Keratinocyte (primary cell): Measurements from ENCODE around the gene PUS7L. TPM values are rescaled to one million over a fixed set of nuclear protein-coding genes. Genes with fewer than 3 reads are reported as not detected.

Experiments used
- DNase-seq: peaks from one replicate; pipeline ENCODE4 v3.0.0-alpha.2; 2011; ENCODE audit warnings: low read depth, missing footprints, low spot score
- FAIRE-seq: peaks from 2 replicates; lab custom pipeline; 2011; peaks lifted over from hg19 to GRCh38; lab: Jason Lieb, UNC
- H2AFZ ChIP-seq: 2 replicates; pipeline ENCODE4 v1.6.0; 2012; ENCODE audit warnings: low read length, control low read depth, inconsistent platforms; ENCODE audit not compliant: control insufficient read depth
- H3K27ac ChIP-seq: 2 replicates; pipeline ENCODE4 v1.5.1; 2011; ENCODE audit warnings: low read length; ENCODE audit not compliant: control insufficient read depth, insufficient read depth
- H3K27me3 ChIP-seq: 3 replicates; pipeline ENCODE4 v1.6.0; 2011; ENCODE audit warnings: low read length; ENCODE audit not compliant: control insufficient read depth, insufficient read depth; ENCODE audit errors: extremely low read depth
- H3K36me3 ChIP-seq, 2 experiments: 2 replicates in 1 of 2; 3 replicates in 1 of 2; pipeline ENCODE4 v1.5.1; 2011; ENCODE audit warnings: low read length in 2 of 2, mild to moderate bottlenecking in 1 of 2; ENCODE audit not compliant: control insufficient read depth in 2 of 2, insufficient read depth in 2 of 2; ENCODE audit errors: extremely low read depth in 1 of 2
- H3K4me1 ChIP-seq: 3 replicates; pipeline ENCODE4 v1.5.1; 2011; ENCODE audit warnings: low read length; ENCODE audit not compliant: control insufficient read depth, insufficient read depth; ENCODE audit errors: extremely low read depth
- H3K4me2 ChIP-seq: 3 replicates; pipeline ENCODE4 v1.6.0; 2011; ENCODE audit warnings: low read depth, low read length; ENCODE audit not compliant: control insufficient read depth, insufficient read depth; ENCODE audit errors: extremely low read depth
- H3K4me3 ChIP-seq, 3 experiments: fragments of 200-600 bp in 1 of 3; sonication (generic) in 1 of 3; 2 replicates in 2 of 3; 3 replicates in 1 of 3; pipeline ENCODE4 v1.5.1; 2011 to 2016; ENCODE audit warnings: low read length in 3 of 3, mild to moderate bottlenecking in 3 of 3, control low read depth in 2 of 3, inconsistent platforms in 1 of 3, low read depth in 1 of 3, mixed read lengths in 1 of 3, mixed run types in 1 of 3, moderate library complexity in 1 of 3; ENCODE audit not compliant: control insufficient read depth in 2 of 3, insufficient read depth in 2 of 3; ENCODE audit errors: extremely low read depth in 1 of 3
- H3K79me2 ChIP-seq: 2 replicates; pipeline ENCODE4 v1.6.0; 2012; ENCODE audit warnings: low read length; ENCODE audit not compliant: control insufficient read depth, insufficient read depth
- H3K9ac ChIP-seq: 3 replicates; pipeline ENCODE4 v1.6.0; 2011; ENCODE audit warnings: low read length; ENCODE audit not compliant: control insufficient read depth, insufficient read depth; ENCODE audit errors: extremely low read depth
- H3K9me1 ChIP-seq: 3 replicates; pipeline ENCODE4 v1.6.0; 2011; ENCODE audit warnings: low read length; ENCODE audit not compliant: control insufficient read depth, insufficient read depth; ENCODE audit errors: extremely low read depth
- H3K9me3 ChIP-seq: 2 replicates; pipeline ENCODE4 v1.5.1; 2012; ENCODE audit warnings: low read depth, low read length; ENCODE audit not compliant: control insufficient read depth
- H4K20me1 ChIP-seq: 3 replicates; pipeline ENCODE4 v1.6.0; 2011; ENCODE audit warnings: low read length; ENCODE audit not compliant: control insufficient read depth, insufficient read depth; ENCODE audit errors: extremely low read depth
- EZH2 ChIP-seq: IDR thresholded peaks from one replicate; pipeline ENCODE4 v1.6.1; 2012; ENCODE audit warnings: inconsistent platforms, mild to moderate bottlenecking, low read length, moderate library complexity
- dilution Hi-C: fragments of 300-500 bp; cut with MboI; formaldehyde crosslinking; loops from one replicate; pipeline ENCODE4 v1.7.0; 2020; ENCODE audit warnings: low sequenced_read_pairs; ENCODE audit not compliant: extremely low pct_ligation_motif_present
- polyA plus RNA-seq, 5 experiments: library from polyadenylated mRNA; depleted of rRNA in 3 of 5; stranded (reverse) in 3 of 5; stranded (forward) in 1 of 5; unstranded in 1 of 5; fragments of >200 nt; gene quantifications; 1 replicate in 1 of 5; 2 replicates in 3 of 5; 3 replicates in 1 of 5; pipeline versions ENCODE4 v1.2.1 to v1.2.3, GENCODE V29; 2011 to 2012; ENCODE audit warnings: missing spikeins in 2 of 5, low read depth in 1 of 5, low replicate concordance in 1 of 5
- TF ChIP-seq, protein P1 (sequence below), 3 experiments: IDR thresholded peaks in 1 of 3; conservative IDR thresholded peaks in 1 of 3; optimal IDR thresholded peaks in 1 of 3; 2 replicates in 2 of 3; 3 replicates in 1 of 3; pipeline versions ENCODE3 to v1.5.1; 2011; ENCODE audit warnings: low read length in 3 of 3, mild to moderate bottlenecking in 3 of 3, moderate library complexity in 2 of 3, control low read depth in 1 of 3, inconsistent platforms in 1 of 3; ENCODE audit not compliant: insufficient read depth in 2 of 3; ENCODE audit errors: extremely low read depth in 1 of 3

Gene PUS7L
- polyA plus RNA-seq, 1 donor (not counting 4 experiments of a cell fraction or from before 2014, with no cell fraction given) = 10.8 TPM

DNA sequence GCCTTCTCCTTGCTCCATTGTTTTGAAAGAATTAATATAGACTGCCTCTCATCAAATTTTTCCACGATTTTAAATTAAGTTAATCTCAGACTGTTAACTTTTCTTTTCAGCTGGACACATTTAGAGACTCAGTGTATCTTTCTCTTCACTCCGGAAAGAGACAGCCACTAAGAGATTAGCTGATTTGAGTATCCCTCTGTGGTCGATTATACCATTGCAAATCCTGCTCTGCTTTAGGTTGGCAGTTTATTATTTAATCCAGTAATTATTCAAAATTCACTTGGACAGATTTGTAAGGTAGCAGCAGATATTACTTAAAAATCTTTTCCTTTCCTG is 48.1 kb upstream of the PUS7L start:
- dilution Hi-C loops = no loop called here
- H3K27me3 ChIP-seq = no peaks in the 10 kb centered on the region
- DNase-seq (no peak), FAIRE-seq (no peak)
- peak overlapping the region; percentile 67 for H3K4me2 ChIP-seq
- H3K27ac ChIP-seq = peak overlapping the region; percentile 93
- no peaks in the 10 kb centered on the region for H3K9me3 ChIP-seq
- peak overlapping the region; percentile 91 for H2AFZ ChIP-seq
- H3K36me3 ChIP-seq = peaks cover 2 to 6% of the 10 kb centered on the region in 2 experiments
- peaks cover 22% of the 10 kb centered on the region for H3K4me1 ChIP-seq
- TF ChIP-seq EZH2 = no peak
- TF ChIP-seq, protein P1, sequence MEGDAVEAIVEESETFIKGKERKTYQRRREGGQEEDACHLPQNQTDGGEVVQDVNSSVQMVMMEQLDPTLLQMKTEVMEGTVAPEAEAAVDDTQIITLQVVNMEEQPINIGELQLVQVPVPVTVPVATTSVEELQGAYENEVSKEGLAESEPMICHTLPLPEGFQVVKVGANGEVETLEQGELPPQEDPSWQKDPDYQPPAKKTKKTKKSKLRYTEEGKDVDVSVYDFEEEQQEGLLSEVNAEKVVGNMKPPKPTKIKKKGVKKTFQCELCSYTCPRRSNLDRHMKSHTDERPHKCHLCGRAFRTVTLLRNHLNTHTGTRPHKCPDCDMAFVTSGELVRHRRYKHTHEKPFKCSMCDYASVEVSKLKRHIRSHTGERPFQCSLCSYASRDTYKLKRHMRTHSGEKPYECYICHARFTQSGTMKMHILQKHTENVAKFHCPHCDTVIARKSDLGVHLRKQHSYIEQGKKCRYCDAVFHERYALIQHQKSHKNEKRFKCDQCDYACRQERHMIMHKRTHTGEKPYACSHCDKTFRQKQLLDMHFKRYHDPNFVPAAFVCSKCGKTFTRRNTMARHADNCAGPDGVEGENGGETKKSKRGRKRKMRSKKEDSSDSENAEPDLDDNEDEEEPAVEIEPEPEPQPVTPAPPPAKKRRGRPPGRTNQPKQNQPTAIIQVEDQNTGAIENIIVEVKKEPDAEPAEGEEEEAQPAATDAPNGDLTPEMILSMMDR (optimal IDR thresholded peaks at IDR 0.05 in 1 of 3, IDR thresholded peaks at IDR 0.05 in 1 of 3, conservative IDR thresholded peaks at IDR 0.05 in 1 of 3; ENCODE audit: extremely low read depth in 1 of 3, insufficient read depth in 2 of 3, low read length in 3 of 3) = no peak
- H3K9me1 ChIP-seq = no peaks in the 10 kb centered on the region
- peaks cover 33% of the 10 kb centered on the region for H3K79me2 ChIP-seq
- peak overlapping the region; percentile 99 to 100 (median 99) for H3K4me3 ChIP-seq
- peaks cover 5% of the 10 kb centered on the region for H4K20me1 ChIP-seq
- H3K9ac ChIP-seq = peak overlapping the region; percentile 96

DNA sequence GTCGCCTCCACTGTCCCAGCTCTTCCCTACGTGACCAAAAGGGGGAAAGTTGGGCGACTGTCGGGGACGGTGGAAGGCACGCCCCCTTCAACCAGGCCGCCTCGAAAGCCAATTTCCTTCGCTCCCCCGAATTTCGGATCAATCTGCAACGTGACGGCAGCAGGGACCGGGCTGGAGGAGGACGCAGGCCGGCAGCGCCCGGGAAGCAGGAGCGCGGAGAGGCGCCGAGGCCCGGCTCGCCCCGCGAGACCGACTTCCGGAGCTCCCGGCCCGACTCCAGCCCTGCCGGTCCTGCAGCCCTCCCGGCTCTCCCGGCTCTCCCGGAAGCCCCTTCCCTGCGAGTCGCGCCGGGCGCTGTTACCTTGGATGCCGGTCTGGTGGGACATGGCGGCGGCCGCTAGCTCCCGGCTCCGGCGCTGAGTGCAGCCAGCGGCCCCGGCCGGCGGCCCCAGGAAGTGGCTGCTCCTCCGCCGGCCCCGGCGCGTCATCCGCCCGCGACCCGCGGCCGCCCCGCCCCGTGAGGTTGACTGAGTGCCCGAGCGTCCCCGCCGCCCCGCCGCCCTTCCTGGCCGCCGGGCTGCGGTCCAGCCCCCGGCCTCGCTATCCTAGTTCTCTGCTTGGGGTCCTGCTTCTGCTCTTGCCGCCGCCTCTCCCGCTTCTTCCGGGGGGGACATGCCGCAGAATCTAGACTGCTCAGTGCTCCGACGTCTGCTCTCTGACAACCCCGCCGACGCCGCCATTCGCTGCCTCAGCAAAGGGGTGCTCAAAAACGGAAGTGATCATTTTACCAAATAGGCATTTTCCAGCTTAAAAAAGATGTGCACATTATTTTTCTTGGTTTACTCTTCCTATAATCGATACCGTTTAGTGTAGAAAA is 47.5 kb upstream of the PUS7L start, which contains the start of gene TWF1:
Gene TWF1 (minus strand): TSS at position 458 of the 877 bp plus-strand sequence. CDS start 72 bp downstream, at position 386.
- peaks cover 33% of the 10 kb centered on the region for H3K79me2 ChIP-seq
- peak within 1 kb of the TSS; percentile 92 for H3K4me2 ChIP-seq
- peak within 1 kb of the TSS; percentile 93 for H3K27ac ChIP-seq
- H4K20me1 ChIP-seq = peaks cover 5% of the 10 kb centered on the region
- H3K9ac ChIP-seq = peak within 1 kb of the TSS; percentile 96
- H3K9me3 ChIP-seq = no peaks in the 10 kb centered on the region
- peak; percentile 60 for FAIRE-seq
- H3K4me1 ChIP-seq = peaks cover 18% of the 10 kb centered on the region
- peak within 1 kb of the TSS; percentile 99 to 100 (median 99) for H3K4me3 ChIP-seq
- DNase-seq = no peak
- H3K9me1 ChIP-seq = no peaks in the 10 kb centered on the region
- dilution Hi-C loops = no loop called here
- H3K36me3 ChIP-seq = peaks cover 2 to 6% of the 10 kb centered on the region in 2 experiments
- H2AFZ ChIP-seq = peak within 1 kb of the TSS; percentile 91
- H3K27me3 ChIP-seq = no peaks in the 10 kb centered on the region
- TF ChIP-seq EZH2 = no peak
- TF ChIP-seq, protein P1 (optimal IDR thresholded peaks at IDR 0.05 in 1 of 3, IDR thresholded peaks at IDR 0.05 in 1 of 3, conservative IDR thresholded peaks at IDR 0.05 in 1 of 3; ENCODE audit: extremely low read depth in 1 of 3, insufficient read depth in 2 of 3, low read length in 3 of 3) = peak; percentile 15 to 34 (median 31)
